Activated gamma-delta T cell (primary cell): Measurements from ENCODE around the gene XRCC6.
"Not testable (repeated sequence)": the region's sequence is repeated elsewhere in the genome, so short reads cannot be mapped to it uniquely, and the experiment has no call there.

Source experiments
- DNase-seq: peaks from one replicate; lab custom pipeline; 2025; lab: John Stamatoyannopoulos, UW

XRCC6 gene

DNA sequence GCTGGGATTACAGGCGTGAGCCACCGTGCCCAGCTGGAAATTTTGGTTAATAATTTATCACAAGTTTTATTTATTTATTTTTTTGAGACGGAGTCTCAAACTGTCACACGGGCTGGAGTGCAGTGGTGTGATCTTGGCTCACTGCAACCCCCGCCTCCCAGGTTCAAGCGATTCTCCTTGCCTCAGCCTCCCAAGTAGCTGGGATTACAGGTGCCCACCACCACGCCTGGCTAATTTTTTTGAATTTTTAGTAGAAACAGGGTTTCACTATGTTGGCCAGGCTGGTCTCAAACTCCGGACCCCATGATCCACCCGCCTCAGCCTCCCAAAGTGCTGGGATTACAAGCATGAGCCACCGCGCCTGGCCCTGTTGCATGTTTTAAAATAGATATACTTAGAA, 65.8 kb downstream of the XRCC6 start:
- DNase-seq = not testable (repeated sequence)

DNA sequence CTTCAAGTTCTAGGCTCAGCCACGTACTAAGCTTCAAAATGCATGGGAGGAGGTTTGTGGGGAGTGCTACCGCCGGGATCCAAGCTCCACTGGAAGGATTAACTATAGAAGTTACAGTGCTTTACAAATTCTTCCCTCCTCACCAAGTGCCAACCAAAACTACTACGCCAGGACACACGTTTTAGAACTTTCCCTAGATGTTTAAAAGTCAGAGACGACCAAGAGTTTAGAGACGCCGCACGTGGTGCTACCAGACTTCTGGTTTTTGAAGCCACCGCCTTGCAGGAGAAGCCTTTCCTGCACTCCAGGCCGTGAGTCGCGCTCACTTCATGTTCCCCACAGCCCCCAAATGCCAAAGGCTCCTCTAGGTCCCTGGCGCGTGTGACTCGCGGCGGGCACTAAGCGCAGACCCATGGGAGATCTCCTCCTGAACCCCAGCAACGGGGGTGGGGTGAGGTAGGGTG, 66.8 kb downstream of the XRCC6 start:
- no peak for DNase-seq

DNA sequence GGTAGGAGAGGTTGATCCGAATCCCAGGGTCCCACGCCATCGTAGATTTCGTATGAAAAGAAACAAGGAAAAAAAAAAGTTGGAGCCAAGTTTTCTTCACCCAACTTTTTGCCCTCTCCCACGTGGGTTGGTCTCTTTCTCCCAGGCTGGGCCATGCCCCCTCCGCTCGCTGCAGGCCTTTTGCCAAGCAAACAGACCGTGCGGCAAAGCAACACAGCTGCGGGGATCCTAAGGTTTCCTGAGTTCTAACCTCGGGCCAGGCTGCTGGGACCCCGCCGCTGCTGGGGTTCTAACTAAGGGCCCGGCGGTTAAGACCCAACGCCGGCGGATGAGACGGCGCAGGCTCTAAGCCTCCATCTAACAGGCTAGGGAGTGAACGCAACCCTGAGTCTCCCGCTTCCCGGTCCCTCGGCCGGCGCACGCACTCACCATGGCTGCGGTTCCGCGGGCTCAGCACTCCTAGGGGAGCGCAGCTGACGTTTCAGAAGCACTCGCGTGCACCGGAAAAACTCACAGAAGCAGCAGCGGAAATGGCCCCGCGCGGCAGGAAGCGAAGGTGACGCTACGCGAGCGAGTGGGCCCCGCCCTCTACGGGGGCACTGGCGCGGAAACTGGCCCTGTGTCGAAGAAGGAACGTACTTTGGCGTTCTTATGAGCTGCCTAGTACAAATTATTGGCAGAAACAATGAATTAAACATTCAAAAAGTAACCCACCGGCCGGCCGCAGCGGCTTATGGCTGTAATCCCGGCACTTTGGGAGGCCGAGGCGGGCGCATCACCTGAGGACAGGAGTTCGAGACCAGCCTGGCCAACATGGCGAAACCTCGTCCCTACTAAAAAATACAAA, 67.5 kb downstream of the XRCC6 start, which contains the start of gene SNU13:
SNU13 (minus strand) TSS at position 503 of the 847 bp plus-strand sequence; CDS start at position 432, 71 bp downstream.
- DNase-seq = peak; percentile 86

DNA sequence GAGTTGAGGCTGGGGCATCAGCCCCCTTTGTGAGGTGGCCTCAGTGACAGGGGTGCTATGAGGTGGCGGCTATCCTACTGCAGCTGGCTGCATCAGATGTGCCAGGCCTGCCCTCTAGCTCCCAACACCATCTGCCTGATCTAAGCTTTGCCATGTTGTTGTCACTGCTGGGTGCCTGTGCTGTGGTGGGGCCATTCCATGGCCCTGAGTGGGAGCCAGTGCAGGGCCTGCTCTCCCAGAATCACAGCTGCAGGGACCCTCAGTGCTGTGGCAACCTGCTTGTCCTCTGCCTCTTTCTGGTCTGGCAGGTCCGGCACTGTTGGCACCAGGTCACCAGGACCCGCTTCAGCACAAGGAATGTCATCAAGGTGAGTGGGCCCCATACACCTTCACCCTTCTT, 69.4 kb downstream of the XRCC6 start:
- no peak for DNase-seq

DNA sequence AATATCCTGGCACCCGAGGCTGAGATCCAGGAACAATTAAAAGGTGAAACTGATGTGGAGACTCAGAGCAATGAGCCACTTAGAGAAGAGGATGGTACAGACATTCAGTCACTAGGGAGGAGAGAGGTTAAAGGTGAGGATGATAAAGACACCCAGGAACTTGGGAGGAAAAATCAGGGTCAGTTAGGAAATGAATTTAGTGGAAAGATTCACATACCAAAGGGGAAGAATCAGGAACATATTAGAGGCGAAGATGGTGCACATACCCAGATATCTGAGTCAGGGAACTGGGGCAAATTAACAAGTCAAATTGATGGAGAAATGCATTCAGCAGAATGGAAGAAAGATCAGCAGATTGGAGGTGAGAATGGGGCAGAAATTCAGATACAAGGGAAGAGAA, 74.1 kb downstream of the XRCC6 start:
- DNase-seq = no peak

DNA sequence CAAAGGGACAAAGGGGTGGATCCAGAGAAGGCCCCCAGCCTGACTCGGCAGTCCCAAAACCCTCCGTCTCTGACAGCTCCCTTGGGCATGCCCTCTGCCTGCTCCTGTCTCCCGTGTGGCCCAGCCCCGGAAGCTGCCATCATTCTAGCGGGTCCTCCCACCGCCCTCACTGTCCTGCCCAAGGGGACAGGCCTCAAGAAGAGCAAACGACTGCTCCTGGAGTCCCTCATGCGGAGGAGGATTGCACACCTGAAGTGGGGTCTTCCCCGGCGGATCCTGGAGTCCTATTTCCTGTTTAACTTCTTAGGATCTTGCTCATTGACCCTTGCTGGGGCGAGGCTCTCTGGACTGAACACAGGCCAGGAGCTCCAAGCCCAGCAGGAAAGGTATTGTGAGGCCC, 75.6 kb downstream of the XRCC6 start:
- no peak for DNase-seq

DNA sequence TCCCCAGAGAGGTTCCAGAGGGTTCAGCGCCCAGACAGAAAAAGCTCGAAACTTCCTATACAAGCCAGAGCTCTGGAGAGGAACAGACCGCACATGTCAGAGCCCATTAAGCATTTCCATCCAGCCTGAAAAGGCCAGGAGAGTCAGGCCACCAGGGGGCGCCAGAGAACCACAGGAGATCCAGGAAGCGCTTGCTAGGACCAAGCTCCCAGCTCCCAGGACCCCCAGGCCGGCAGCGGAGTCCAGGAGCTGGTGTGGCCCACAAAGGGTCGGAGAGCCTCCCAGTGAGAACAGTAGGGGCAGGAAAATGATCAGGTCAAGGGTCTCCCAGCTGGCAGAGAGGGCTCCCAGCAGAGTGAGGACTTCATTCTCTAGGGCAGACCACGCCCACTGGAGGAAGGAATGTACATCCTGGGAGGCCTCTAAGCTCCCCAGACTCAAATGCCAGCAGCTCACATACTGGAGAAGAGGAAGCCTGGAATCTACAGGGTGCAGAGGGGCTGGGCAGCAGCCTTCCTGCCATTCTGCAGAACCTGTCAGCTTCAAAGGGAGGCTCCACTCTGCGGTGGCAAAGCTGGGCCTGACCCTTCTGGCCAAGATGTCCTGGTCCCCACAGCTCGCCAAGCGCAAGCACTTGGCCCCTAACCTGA, 76.2 kb downstream of the XRCC6 start:
- peak; percentile 41 for DNase-seq

DNA sequence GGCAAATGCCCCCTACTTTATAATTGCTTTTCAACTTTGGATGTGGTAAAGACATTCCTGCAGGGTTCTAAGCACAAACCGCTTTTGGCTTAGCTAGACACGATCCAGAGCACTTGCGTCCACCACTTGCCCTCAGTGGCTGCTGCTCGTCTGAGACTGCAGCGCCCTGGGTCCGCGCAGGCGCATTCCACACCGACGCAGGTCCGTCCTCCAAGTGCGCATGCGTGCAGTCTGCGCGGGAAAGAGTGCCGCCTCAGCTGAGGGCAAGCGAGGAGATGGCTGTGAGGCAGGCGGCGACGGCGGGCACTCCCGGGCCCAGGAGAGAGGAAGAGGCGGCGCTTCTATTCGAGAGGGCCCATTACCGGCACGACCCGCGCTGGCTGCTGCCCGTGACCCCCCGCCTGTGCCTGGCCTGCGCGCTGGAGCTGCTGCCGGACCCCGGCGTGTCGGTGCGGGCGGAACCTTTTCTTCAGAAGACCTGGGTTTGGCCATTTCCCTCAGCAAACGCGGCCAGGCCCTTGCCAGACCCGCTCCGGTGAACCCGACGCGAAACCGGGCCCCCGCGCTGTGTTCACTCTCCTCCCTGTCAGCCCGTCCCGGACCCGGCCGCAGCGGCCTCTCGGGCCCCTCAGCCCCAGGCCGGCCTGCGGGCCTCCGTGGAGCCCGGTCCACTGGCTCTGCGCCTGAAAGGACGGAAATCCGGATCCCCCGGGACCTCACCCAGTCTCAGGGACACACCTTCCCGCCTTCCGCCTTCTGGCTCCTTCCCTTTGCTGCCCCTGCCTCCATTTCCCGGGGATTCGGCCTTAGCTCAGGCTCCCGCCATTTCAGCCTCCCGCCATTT, 78.4 kb downstream of the XRCC6 start, which contains the start of gene MEI1:
MEI1 (plus strand) TSS at position 240 of the 844 bp plus-strand sequence; CDS start at position 276, 36 bp downstream.
- peak; percentile 68 for DNase-seq

DNA sequence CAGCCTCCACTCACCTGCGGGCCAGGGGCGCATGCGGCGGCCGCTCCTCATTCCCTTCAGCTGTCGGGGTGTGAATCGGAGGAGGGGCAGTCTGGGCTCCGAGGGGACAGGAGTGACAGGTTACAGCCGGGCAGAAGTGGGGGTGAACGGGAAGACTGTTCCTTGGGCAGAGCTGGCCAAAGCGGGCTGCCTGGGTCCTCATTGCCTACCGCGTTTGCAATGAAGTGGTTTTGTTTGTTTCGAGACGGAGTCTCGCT, 78.9 kb downstream of the XRCC6 start:
- DNase-seq = no peak

DNA sequence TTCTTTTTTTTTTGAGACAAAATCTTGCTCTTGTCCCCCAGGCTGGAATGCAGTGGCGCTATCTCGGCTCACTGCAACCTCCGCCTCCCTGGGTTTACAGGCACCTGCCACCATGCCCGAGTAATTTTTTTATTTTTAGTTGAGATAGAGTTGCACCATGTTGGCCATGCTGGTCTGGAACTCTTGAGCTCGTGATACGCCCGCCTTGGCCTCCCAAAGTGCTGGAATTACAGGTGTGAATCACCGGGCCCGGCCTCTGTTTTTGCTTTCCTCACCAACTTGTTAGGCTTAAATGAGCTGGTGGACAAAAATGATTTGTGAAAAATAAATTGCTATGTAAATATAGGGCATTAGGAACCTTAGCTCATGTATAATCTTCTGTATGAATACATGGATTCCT, 81.7 kb downstream of the XRCC6 start:
- no peak for DNase-seq

DNA sequence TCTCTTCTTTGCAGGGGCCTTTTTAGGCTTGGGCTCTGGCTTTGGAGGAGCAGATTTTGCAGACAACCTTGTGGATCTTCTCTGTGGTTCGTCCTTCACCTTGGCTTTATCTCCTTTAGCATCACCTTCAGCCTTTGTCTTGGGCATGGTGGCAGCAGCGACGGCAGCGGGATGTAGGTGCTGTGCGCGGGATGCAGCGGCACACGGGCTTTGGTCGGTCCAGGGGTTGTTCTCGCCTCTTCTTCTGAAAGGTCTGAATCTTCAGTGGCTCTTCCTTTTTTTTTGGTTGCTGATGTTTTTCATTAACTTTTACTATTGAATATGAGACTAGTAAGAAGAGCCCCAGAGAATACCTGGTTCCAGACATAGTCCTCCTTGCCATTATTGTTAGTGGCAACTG, 88.2 kb downstream of the XRCC6 start:
- no peak for DNase-seq

DNA sequence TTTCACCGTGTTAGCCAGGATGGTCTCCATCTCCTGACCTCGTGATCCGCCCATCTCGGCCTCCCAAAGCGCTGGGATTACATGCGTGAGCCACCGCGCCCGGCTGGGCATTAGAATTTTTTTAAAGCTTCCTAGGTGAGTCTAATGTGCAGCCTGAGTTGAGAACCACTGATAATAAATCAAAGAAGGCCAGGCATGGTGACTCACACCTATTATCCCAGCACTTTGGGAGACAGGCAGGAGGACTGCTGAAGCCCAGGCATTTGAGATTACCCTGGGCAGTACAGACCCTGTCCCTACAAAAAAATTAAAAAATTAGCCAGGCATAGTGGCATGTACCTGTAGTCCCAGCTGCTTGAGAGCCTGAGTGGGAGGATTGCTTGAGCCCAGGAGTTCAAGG, 91.9 kb downstream of the XRCC6 start:
- DNase-seq = no peak
